C4-2B (cell line): ENCODE measurements around the gene HSPB3.
"Not testable (repeated sequence)": the region's sequence is repeated elsewhere in the genome, so short reads cannot be mapped to it uniquely, and the experiment has no call there.

ENCODE experiments used
- H3K27ac ChIP-seq: fragments of 450-650 bp; 2 replicates; pipeline ENCODE4 v1.5.1; 2017
- ZFX ChIP-seq: fragments of 450-650 bp; IDR thresholded peaks from 2 replicates; pipeline ENCODE4 v1.6.1; 2017
- TF ChIP-seq, protein P1 (sequence below): fragments of 450-650 bp; conservative IDR thresholded peaks from 2 replicates; pipeline ENCODE4 v1.5.1; 2017; ENCODE audit warnings: mild to moderate bottlenecking

The HSPB3 gene

GRCh38 chr5:54421976-54422375, 33.5 kb upstream of the HSPB3 start:
- no peak overlapping the region for H3K27ac ChIP-seq
- TF ChIP-seq, protein P1, sequence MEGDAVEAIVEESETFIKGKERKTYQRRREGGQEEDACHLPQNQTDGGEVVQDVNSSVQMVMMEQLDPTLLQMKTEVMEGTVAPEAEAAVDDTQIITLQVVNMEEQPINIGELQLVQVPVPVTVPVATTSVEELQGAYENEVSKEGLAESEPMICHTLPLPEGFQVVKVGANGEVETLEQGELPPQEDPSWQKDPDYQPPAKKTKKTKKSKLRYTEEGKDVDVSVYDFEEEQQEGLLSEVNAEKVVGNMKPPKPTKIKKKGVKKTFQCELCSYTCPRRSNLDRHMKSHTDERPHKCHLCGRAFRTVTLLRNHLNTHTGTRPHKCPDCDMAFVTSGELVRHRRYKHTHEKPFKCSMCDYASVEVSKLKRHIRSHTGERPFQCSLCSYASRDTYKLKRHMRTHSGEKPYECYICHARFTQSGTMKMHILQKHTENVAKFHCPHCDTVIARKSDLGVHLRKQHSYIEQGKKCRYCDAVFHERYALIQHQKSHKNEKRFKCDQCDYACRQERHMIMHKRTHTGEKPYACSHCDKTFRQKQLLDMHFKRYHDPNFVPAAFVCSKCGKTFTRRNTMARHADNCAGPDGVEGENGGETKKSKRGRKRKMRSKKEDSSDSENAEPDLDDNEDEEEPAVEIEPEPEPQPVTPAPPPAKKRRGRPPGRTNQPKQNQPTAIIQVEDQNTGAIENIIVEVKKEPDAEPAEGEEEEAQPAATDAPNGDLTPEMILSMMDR: no peak
- TF ChIP-seq ZFX: no peak

GRCh38 chr5:54425258-54425657, 30.2 kb upstream of the HSPB3 start:
- TF ChIP-seq, protein P1: no peak
- no peak for TF ChIP-seq ZFX
- no peak overlapping the region for H3K27ac ChIP-seq

GRCh38 chr5:54426209-54426608, 29.3 kb upstream of the HSPB3 start:
- TF ChIP-seq ZFX: no peak
- TF ChIP-seq, protein P1: no peak
- no peak overlapping the region for H3K27ac ChIP-seq

- not testable (repeated sequence) for H3K27ac ChIP-seq
Observed at GRCh38 chr5:54434650-54435049, 20.8 kb upstream of the HSPB3 start.

- no peak for TF ChIP-seq ZFX
- TF ChIP-seq, protein P1: no peak
- no peak overlapping the region for H3K27ac ChIP-seq
Observed at GRCh38 chr5:54438620-54439389, 16.7 kb upstream of the HSPB3 start.

- TF ChIP-seq ZFX: no peak
- TF ChIP-seq, protein P1: no peak
- H3K27ac ChIP-seq: no peak overlapping the region
Observed at GRCh38 chr5:54440456-54440893, 15.0 kb upstream of the HSPB3 start.

DNA sequence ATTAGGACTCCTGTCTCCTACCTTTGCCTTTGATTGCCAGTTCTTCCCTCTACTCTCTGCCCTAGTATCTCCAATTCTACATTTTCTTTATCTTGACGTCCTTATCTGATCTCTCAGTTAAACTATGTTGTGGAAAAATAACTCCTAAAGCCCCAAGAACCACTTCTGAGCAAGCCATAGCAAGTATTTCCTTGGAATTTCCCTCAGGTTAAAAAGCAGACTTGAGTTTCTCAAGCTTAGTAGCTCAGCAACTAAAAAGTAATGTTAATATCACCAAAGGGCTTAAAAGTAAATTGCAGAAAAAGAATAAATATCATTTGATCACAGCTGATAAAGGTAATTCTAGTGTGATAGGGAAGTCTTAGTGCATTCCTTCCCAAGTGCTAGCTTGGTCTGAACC, 13.2 kb upstream of the HSPB3 start:
- TF ChIP-seq, protein P1: no peak
- H3K27ac ChIP-seq: no peak overlapping the region

GRCh38 chr5:54443270-54443669, 12.2 kb upstream of the HSPB3 start:
- H3K27ac ChIP-seq: no peak overlapping the region
- TF ChIP-seq, protein P1: peak; percentile 37
- no peak for TF ChIP-seq ZFX
